HG03103 (cell line): ENCODE results near the gene KRT16.
"Not testable (repeated sequence)": the region's sequence is repeated elsewhere in the genome, so short reads cannot be mapped to it uniquely, and the experiment has no call there.

Experiments used
- ATAC-seq: cut with Tn5 transposase; IDR thresholded peaks from one replicate; pipeline ENCODE4 v1.9.1; 2021; ENCODE audit warnings: low read depth; ENCODE audit not compliant: unreplicated experiment

Gene KRT16

DNA sequence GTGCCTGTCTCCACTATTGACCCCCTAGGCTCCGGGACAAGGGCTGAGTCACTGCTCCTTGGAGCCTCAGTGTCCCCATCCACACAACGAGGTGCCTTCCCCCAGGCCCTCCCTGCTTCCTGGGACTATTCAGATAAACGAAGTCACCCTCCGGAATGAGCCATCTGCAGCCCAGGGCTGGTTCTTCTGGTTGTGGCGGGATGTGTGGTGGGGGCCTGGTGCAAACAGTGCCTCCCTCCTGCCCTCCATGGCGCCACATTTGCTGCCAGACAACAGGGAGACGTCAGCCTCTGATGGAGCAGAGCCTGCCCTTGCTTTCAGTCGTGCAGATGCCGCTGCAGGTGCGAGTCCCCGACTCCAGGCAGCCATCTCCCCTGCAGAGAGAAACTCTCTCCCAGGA, 5.1 kb upstream of the KRT16 start:
- ATAC-seq = no peak

DNA sequence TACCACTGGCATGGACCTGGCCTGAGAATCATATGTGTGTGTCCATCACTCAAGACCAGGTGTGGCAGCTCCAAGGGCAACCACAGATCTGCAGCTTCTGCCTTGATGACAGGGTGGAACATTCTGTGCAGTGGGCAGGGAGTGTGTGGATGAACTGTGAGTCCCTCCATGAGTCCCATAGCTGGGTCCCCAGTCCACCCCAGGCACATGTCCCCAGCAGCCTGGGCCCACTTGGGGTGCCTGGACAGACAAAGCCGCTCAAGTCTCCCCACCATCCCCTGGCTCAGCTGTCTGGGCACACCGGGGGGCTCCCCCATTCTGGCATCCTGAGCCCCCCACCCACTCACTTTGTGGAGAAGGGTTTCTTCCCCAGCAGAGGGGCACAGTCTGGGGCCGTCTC, 4.6 kb upstream of the KRT16 start:
- ATAC-seq = no peak

DNA sequence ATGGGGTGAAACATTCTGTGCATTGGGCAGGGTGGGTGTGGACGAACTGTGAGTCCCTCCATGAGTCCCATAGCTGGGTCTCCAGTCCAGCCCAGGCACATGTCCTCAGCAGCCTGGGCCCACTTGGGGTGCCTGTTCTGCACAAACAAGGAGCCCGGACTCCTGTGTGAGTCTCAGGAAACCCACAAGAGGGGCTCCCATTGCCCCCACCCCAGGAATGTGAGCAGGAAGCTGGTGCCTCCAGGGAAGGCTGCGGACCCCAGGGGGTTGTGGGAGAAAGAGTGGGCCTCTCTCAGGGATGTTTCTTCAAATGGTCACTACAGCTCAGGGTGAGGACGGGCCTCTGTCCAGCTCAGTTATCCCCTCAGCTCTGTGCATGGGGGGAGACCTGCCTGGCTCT, 3.9 kb upstream of the KRT16 start:
- not testable (repeated sequence) for ATAC-seq

DNA sequence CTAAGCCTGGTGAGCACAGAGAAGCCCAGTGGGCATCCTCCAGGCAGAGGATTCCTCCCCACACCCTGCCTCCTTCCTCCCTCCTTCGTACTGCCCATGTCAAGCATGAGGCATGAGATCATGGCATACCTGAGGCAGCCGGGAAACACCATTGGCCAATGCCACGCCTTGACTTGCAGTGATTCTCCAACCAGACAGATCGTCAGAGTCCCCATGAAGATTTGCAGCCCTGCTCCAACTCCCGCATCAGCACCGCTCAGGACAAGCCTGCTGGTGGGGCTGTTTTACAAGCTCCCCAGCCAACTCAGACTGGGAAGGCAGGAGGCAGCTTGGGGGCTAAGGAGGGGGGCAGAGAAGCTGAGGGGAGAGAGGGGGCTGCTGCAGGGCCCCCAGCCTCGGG, 2.9 kb upstream of the KRT16 start:
- no peak for ATAC-seq

DNA sequence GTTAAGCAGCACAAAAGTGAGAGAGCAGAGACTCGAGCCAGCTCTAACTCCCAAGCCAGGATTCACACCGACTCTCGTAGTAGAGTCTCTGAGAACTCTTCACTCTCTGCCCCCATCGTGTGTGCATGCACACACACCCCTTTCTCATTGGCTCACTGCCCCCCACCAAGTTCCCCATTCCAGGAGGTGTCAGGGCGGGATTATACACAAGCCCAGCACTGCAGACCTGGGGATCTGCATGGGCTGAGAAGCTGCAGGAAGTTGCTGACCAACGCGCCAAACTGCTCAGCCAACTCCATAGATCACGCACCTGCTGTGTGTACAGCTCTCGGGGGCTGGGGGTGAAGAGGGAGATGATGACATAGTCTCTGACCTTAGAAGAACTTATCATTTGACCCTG, 2.2 kb upstream of the KRT16 start:
- not testable (repeated sequence) for ATAC-seq

DNA sequence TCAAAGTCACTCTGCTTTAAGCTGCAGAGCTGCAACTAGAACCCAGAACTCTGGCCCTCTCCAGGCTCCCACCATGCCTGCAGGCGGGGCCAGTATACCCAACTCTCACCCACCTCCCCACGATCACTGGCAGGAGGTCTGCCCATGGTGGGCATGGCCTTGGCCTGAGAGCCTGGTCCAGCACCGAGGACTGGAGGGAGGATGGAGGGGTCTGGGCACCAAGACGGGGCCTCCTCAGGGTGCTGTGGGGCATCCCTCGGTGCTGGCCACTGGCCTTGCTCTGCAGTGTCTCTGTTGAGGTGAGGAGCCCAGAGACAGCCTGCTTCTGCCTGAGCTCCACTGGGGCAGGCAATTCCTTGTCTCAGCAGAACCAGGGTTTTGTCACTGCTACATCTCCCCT, 1.5 kb upstream of the KRT16 start:
- ATAC-seq = no peak

DNA sequence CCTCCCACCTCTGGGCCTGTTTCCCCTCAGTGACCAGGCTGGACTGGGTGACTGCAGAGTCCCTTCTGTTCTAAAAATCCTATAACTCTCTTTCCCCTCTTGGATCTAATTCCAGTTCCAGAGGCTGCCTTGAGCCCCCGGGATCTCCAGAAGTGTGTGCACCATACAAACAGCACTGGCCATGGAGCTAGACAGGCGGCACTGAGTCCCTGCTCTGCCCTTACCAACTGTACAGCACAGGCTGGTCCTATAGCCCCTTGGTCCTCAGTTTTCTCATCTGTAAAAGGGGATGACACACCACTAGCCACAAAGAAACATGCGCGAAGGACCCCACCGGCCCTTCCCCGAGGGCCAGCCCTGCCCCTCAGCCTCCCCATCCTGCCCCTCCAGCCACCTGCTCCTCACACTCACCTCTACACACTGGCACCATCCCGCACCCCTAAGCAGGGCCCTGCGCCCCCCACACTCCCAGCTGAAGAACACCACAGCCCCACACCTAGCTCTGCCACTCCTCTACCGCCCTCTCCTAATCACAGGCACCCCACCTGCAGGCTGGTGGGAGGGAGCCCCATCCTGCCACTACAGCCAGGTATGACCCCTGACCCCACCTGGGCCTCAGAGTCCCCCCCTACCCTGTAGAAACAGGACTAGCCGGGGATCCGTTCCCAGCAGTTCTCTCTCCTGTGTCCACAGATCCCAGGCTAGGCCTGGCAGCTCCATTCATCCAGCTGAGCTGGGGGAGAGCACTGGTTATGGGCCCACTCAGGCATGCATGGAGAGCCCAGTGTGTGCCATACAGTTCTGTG, 913 bp upstream of the KRT16 start:
- ATAC-seq = no peak

DNA sequence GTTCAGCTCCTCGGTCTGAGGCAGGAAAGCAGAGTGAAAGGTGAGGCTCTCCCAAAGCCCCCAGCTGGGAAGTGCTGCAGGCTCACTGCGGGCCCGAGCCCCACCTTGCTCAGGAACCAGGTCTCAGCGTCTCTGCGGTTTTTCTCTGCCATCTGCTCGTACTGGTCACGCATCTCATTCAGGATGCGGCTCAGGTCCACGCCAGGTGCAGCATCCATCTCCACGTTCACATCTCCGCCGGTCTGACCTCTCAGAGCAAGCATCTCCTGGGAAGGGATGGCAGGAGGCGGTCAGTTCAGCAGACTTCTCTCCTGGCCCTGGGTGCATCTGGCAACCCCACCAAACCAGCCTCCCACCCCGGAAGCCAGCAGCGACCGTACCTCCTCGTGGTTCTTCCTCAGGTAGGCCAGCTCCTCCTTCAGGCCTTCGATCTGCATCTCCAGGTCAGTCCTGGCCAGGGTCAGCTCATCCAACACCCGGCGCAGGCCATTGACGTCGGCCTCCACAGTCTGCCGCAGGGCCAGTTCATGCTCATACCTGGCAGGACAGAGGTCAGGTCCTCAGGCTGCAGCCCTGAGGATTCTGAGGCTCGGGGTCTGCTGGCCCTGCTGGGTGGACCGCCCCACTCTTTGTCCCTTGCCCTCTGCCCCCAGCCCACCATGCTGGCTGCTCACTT, 1.5 kb downstream of the KRT16 start:
- ATAC-seq = no peak

DNA sequence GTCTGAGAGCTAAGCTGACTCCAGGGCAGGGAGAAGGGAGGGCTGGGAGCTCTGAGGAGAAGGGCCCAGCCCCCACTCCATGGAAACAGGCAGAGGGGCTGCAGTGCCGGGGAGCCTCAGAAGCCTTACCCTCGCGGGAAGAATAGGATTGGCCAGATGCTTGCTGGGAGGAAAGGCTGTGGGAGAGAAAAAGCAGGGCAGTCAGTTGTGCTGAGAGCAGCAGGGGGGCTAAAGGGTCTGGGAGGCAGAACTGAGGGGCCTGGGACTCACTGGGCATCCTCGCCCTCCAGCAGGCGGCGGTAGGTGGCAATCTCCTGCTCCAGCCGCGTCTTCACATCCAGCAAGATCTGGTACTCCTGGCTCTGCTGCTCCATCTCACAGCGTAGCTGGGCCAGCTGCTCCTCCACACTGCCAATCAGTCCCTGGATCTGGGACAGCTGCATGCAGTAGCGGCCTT, 2.5 kb downstream of the KRT16 start:
- ATAC-seq = not testable (repeated sequence)

DNA sequence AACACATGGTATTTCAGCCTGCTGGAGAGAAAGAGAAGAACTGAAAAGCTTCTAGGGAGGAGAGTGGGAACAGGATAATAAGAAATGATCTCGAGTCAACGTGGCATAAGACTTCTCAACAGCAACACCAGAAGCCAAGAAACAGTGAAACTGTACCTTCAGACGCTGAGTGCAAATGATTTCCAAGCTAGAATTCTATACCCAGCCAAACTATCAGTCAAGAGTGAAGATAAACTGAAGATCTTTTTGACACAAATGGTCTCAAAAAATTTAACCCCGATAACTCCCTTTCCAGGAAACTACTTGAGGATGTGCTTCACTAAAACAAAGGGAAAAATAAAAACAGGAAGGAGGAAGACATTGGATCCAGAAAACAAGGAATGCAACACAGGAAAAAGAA, 5.6 kb downstream of the KRT16 start:
- not testable (repeated sequence) for ATAC-seq

DNA sequence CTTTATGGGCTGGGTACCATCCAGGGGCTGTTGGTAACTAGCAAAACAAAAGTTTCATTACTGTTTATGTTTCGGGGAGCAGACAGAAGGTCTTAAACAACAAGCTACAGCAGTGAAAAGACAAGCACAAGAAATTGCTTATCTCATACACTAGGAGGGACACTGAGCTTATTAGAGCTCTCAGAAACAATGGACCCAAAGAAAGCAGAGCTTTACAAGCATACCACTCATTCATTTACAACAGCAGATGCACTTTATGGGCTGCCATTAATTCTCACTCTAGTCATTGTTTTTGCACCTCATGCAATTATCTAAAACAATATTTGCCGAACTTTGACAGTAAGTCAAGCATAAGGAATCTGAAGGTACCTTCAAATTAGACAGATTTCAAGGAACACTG, 10.0 kb downstream of the KRT16 start:
- no peak for ATAC-seq

DNA sequence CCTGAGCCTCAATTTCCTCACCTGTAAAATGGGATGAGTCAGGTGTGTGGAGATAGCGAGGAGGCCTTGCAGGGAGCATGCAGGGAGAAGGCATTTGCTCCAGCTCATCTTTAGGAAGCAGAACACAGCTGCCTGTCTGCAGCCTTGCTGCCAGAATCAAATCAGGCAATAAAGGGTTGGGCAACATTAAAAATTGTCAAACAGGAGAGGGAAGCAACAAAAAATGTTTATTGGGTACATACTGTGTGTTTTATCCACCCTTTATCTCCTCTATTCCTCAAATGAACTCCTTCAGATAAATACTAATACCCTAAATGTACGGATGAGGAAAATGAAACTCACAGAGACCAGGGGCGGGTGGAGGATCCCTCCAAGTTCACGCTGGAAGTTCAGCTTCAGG, 12.2 kb downstream of the KRT16 start:
- ATAC-seq = no peak

DNA sequence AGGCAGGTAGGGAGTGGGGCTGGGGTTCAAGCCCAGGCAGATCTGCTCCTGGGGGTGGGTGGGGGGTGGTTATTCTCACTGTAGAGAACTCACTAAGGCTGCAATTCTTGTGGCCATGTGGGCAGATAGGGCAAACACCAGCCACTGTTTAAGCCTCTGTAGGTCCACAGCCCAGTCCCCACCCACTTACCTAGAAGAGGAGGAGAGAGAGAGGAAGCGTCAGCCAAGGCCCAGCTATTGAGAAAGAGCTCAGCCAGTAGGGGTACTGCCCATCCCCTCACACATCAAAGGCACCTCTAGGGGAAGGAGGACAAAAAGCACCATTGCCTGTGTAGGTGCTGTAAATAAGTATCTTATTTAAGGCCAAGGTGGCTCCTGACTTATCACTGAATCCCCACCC, 12.9 kb downstream of the KRT16 start:
- no peak for ATAC-seq

DNA sequence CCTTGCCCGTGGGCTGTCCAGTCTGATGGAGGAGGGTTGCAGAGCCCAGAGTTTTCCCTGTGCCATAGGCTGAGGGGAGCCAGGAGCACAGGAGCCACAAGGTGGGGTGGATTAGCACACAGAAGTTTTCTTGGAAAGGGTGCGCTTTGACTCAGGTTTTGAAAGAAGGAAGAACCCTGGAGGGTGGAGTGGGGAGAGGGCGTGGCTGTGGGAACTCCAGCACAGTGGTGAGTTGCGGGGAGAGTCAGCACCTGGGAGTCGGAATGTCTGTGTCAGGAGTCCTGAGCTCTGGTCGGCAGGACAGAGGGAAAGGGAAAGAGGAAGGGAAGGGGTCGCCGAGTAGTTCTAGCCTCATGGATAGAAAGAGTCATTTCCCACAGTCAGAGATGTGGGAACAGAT, 17.0 kb downstream of the KRT16 start:
- ATAC-seq = no peak

DNA sequence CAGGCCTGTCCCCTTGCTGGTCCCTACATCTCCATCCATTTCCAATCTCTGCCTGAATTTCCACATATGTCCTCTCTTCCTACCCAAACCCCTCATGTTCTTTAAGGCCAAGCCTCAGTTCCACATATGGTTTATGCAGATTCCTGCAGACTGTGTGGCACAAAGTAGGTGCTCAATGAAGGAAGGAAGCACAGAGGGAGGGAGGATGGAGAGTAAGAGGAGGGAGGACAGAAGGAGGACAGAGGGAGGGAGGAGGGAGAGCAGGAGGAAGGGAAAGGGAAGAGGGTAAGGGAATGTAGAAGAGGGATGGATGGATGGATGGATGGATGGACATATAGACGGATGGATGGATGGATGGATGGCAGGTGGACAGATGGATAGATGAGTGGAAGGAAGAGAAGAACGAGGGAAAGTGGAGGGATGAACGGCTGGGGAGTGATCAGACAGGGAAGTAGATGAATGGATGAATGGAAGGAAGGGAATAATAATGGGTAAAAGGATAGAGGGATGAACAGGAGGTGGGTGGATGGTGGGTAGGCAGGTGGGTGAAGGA, 18.1 kb downstream of the KRT16 start:
- ATAC-seq = no peak

DNA sequence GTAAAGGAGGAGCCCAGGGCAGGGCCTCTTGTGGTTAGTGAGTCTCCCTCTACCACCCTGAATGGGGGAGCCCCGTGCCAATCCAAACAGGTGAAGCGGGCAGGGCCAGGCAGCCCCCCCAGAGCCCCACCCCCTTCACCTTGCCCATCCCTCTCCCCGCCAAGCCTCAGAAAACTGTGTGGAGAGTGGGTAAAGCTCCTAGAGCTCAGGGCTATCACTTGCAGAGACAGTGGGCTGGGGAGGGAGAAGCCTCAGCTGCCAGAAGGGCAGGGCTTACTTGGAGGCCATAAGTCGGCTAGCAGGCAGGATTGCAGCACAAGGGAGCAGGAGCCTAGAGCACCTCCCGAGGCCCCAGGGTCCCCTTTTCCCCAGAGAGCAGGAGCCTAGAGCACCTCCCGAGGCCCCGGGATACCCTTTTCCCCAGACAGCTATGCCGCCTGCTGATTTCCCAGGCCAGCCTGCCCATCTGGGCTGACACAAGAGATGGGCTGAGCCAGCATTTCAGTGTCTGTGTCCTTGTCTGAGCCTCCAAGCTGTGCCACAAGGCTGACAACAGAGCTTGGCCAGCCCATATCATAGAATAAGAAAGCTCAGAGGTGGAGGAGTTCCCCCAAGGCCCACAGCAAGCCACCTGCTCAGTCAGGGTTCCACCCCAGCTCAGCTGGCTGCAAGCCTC, 19.1 kb downstream of the KRT16 start:
- ATAC-seq = no peak

DNA sequence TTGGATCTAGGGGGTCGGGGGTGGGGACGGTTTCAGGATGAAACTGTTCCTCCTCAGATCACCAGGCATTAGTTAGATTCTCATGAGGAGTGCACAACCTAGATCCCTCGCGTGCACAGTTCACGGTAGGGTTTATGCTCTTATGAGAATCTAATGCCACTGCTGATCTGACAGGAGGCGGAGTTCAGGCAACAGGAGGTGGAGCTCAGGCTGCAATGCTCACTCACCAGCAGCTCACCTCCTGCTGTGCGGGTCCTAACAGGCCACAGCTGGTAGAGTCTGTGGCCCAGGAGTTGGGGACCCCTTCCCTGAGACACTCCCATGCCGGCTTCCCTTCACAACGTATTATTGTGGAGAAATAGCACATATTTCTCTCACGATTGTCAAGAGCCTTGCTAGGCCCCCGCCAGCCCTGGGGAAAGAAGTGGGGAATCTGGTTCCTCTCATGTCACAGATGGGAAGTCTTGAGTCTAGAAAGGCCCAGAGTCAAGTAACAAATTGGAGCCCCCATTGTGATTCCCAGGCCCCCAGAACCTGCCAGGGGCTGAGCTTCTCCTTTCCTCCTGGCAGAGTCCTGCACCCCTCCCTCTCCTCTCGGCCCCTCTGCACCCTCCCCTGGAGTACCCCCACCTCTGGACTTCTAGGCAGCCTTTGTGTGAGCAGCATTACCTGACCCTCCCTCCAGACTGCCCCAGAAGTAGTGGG, 19.8 kb downstream of the KRT16 start:
- ATAC-seq = no peak

DNA sequence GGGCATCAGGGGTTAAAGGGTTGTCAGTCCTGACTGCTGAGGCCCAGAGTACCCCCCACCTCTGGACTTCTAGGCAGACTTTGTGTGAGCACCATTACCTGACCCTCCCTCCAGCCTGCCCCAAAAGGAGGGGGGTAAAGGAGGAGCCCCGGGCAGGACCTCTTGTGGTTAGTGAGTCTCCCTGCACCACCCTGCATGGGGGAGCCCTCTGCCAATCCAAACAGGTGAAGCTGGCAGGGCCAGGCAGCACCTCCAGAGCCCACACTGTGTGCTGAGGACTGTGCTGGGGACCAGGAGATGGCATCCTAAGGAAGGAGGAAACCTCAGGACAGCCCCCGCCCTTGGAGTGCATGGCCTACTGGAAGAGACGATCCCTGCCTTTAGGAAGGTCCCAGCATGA, 23.3 kb downstream of the KRT16 start:
- ATAC-seq = no peak

DNA sequence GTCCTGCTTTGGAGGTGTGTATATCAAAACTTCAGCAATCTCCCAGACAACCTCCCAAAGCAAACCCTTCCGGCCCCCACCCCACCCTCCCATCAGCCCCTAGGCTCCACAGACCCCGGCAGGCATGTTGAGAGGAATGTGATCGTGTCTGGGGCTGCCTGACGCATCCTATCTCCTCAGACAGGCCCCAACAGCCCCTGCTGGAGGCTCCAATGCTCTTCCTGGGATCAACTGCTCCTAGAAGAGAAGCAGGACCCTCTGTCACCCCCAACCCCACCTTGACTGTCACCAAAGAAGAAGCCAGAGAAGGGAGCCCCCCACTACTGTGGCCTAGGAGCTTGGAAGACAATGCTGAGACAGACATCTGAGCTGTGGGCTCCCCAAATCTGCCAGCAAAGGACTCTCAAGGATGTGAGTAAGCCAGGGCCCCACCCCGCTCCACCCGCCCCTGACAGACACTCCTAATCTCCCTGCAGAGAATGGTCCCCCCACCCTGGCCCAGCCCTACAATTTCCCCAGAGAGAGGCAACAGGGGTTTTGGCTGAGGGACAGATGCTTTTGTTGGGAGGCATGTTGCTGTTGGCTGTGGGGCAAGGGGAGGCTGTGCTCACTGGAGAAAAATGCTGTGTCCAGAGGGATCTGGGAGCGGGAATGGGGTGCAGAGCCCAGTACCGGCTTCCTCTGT, 24.3 kb downstream of the KRT16 start:
- no peak for ATAC-seq

DNA sequence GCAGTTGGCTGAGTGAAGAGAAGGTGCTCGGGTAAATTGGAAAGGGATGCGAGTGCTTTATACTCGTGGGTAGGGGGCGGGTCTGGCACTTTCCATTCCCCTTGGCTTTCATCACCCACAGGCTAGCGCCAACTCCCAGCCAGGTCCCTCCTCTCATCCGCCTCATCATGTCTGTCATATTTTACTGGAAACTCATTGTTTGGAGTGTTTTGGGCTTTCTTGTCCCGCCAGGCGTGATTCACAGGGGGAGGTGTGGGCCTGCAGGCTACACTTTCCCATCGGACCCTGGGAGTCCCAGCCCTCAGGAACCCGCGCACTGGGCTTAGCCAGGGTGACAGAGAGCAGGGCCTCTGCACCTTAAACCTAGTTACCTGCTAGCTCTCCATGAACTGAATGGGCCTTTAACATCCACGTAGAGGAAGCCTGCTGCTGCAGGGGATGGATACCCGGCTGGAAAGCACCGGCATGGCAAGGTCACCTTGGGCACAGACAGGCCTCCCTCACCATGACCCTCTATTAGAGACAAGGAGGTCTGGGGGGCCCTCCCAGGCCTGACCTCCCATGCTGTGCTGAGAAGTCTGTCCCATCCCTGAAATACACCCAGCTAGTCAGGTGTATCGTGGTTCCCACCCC, 25.6 kb downstream of the KRT16 start, which contains the start of gene KRT14:
Gene KRT14, minus strand, starts transcription at position 33 of the 633 bp plus-strand sequence. CDS start 61 bp downstream, outside the sequence.
- no peak for ATAC-seq
